ENCODE results near the gene PITRM1. TPM values are rescaled to one million over a fixed set of nuclear protein-coding genes. Genes with fewer than 3 reads are reported as not detected.

The PITRM1 gene
- polyA plus RNA-seq, 1 donor (not counting 4 experiments of a cell fraction or from before 2014, with no cell fraction given): 47.2 TPM

DNA sequence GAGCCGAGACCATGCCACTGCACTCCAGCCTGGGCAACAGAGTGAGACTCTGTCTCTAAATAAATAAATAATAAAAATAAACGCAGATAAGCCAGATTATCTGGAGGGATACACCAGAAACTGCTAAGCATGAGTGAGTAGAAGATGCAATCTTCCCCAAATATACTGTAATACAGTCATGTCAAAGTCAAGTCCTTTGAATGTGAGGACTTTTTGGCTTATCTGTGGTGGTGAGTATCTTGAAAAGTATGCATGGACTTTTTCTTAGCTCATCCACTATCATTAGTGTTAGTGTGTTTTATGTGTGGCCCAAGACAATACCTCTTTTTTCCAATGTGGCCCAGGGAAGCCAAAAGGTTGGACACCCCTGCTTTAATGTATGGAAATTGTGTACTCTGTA is 44.7 kb upstream of the PITRM1 start:
- Histone ChIP-seq H3K79me2 (ENCODE audit: control insufficient read depth, insufficient read depth, low read length) (no peaks in the 10 kb centered on the region), H3K9me1 (ENCODE audit: control insufficient read depth, extremely low read depth, insufficient read depth, low read length) (no peaks in the 10 kb centered on the region), H3K4me3 (ENCODE audit: control insufficient read depth in 2 of 3, extremely low read depth in 1 of 3, insufficient read depth in 2 of 3, low read depth in 1 of 3, low read length in 3 of 3) (no peak overlapping the region), H3K9me3 (ENCODE audit: control insufficient read depth, low read depth, low read length) (no peaks in the 10 kb centered on the region), H2AFZ (ENCODE audit: control insufficient read depth, low read length) (no peak overlapping the region), H3K4me1 (ENCODE audit: control insufficient read depth, extremely low read depth, insufficient read depth, low read length) (peaks cover 11% of the 10 kb centered on the region), H4K20me1 (ENCODE audit: control insufficient read depth, extremely low read depth, insufficient read depth, low read length) (no peaks in the 10 kb centered on the region), H3K36me3 (ENCODE audit: control insufficient read depth in 2 of 2, extremely low read depth in 1 of 2, insufficient read depth in 2 of 2, low read length in 2 of 2) (no peaks in the 10 kb centered on the region), H3K27ac (ENCODE audit: control insufficient read depth, insufficient read depth, low read length) (no peak overlapping the region), H3K4me2 (ENCODE audit: control insufficient read depth, extremely low read depth, insufficient read depth, low read depth, low read length) (no peak overlapping the region), H3K27me3 (ENCODE audit: control insufficient read depth, extremely low read depth, insufficient read depth, low read length) (no peaks in the 10 kb centered on the region), H3K9ac (ENCODE audit: control insufficient read depth, extremely low read depth, insufficient read depth, low read length) (no peak overlapping the region)
- dilution Hi-C loops (cut with MboI; ENCODE audit: extremely low pct_ligation_motif_present, low sequenced_read_pairs): no loop called here
- DNase-seq (ENCODE audit: low read depth, low spot score) (no peak), FAIRE-seq (peak; percentile 57)
- TF ChIP-seq, protein P1, sequence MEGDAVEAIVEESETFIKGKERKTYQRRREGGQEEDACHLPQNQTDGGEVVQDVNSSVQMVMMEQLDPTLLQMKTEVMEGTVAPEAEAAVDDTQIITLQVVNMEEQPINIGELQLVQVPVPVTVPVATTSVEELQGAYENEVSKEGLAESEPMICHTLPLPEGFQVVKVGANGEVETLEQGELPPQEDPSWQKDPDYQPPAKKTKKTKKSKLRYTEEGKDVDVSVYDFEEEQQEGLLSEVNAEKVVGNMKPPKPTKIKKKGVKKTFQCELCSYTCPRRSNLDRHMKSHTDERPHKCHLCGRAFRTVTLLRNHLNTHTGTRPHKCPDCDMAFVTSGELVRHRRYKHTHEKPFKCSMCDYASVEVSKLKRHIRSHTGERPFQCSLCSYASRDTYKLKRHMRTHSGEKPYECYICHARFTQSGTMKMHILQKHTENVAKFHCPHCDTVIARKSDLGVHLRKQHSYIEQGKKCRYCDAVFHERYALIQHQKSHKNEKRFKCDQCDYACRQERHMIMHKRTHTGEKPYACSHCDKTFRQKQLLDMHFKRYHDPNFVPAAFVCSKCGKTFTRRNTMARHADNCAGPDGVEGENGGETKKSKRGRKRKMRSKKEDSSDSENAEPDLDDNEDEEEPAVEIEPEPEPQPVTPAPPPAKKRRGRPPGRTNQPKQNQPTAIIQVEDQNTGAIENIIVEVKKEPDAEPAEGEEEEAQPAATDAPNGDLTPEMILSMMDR (optimal IDR thresholded peaks at IDR 0.05 in 1 of 3, IDR thresholded peaks at IDR 0.05 in 1 of 3, conservative IDR thresholded peaks at IDR 0.05 in 1 of 3; ENCODE audit: extremely low read depth in 1 of 3, insufficient read depth in 2 of 3, low read length in 3 of 3): no peak
- TF ChIP-seq EZH2 (IDR thresholded peaks at IDR 0.05; ENCODE audit: low read length): no peak

DNA sequence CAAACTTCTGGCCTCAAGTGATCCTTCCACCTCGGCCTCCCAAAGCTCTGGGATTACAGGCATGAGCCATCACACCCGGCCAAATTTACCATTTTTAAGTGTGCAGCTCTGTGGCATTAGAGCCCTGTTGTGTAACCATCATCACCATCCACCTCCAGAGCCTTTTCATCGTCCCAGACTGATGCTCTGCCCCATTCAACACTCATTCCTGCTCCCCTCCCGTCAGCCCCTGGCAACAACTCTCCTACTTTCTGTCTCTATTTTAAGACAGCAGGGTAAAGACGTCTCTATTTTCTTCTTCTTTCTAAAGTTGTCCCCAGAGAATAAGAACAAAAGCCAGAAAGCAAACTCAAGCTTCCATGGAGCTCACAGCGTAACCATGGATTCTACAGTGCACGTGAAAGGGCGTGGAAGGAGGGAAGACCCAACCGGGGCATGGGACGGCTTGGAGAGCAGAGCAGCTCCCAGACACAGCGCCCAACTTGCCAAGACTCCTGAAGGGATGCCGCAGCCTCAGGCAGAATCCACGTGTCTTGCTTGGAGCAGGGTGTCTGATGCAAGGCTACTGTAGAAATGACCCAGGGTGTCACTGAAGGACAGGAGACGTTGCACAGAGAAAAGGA is 42.7 kb upstream of the PITRM1 start:
- no peak overlapping the region for H3K4me2 ChIP-seq (ENCODE audit: control insufficient read depth, extremely low read depth, insufficient read depth, low read depth, low read length)
- H3K4me3 ChIP-seq (ENCODE audit: control insufficient read depth in 2 of 3, extremely low read depth in 1 of 3, insufficient read depth in 2 of 3, low read depth in 1 of 3, low read length in 3 of 3): no peak overlapping the region
- no peaks in the 10 kb centered on the region for H3K36me3 ChIP-seq (ENCODE audit: control insufficient read depth in 2 of 2, extremely low read depth in 1 of 2, insufficient read depth in 2 of 2, low read length in 2 of 2)
- no peaks in the 10 kb centered on the region for H4K20me1 ChIP-seq (ENCODE audit: control insufficient read depth, extremely low read depth, insufficient read depth, low read length)
- H3K79me2 ChIP-seq (ENCODE audit: control insufficient read depth, insufficient read depth, low read length): no peaks in the 10 kb centered on the region
- FAIRE-seq (no peak), DNase-seq (ENCODE audit: low read depth, low spot score) (no peak)
- dilution Hi-C loops (cut with MboI; ENCODE audit: extremely low pct_ligation_motif_present, low sequenced_read_pairs): no loop called here
- no peaks in the 10 kb centered on the region for H3K9me3 ChIP-seq (ENCODE audit: control insufficient read depth, low read depth, low read length)
- H3K27ac ChIP-seq (ENCODE audit: control insufficient read depth, insufficient read depth, low read length): no peak overlapping the region
- TF ChIP-seq, protein P1 (optimal IDR thresholded peaks at IDR 0.05 in 1 of 3, IDR thresholded peaks at IDR 0.05 in 1 of 3, conservative IDR thresholded peaks at IDR 0.05 in 1 of 3; ENCODE audit: extremely low read depth in 1 of 3, insufficient read depth in 2 of 3, low read length in 3 of 3): no peak
- TF ChIP-seq EZH2 (IDR thresholded peaks at IDR 0.05; ENCODE audit: low read length): no peak
- no peaks in the 10 kb centered on the region for H3K9me1 ChIP-seq (ENCODE audit: control insufficient read depth, extremely low read depth, insufficient read depth, low read length)
- no peak overlapping the region for H2AFZ ChIP-seq (ENCODE audit: control insufficient read depth, low read length)
- no peaks in the 10 kb centered on the region for H3K27me3 ChIP-seq (ENCODE audit: control insufficient read depth, extremely low read depth, insufficient read depth, low read length)
- no peak overlapping the region for H3K9ac ChIP-seq (ENCODE audit: control insufficient read depth, extremely low read depth, insufficient read depth, low read length)
- H3K4me1 ChIP-seq (ENCODE audit: control insufficient read depth, extremely low read depth, insufficient read depth, low read length): peaks cover 6% of the 10 kb centered on the region

Data from keratinocyte (primary cell).